Sigmoid colon (tissue), 4 donors: ENCODE measurements around the gene SNIP1.

Experiments used
- EP300 ChIP-seq, 4 donors: sonication (generic); formaldehyde crosslinking; IDR thresholded peaks; one replicate each; pipeline ENCODE4 v1.6.1; 2017; ENCODE audit warnings: antibody characterized with exemption in 4 of 4
- POLR2A ChIP-seq, 2 donors: fragments of 450-650 bp; IDR thresholded peaks; one replicate each; pipeline ENCODE4 v1.6.1; 2016; ENCODE audit warnings: antibody characterized with exemption in 2 of 2, mild to moderate bottlenecking in 2 of 2, moderate library complexity in 2 of 2
- POLR2AphosphoS5 ChIP-seq, 4 donors: sonication (generic); formaldehyde crosslinking; IDR thresholded peaks; one replicate each; pipeline ENCODE4 v1.6.1; 2017; ENCODE audit warnings: antibody characterized with exemption in 4 of 4
- TF ChIP-seq, protein P1 (sequence below), 4 experiments: fragments of 450-650 bp in 3 of 4; fragments of 200-600 bp in 1 of 4; IDR thresholded peaks; one replicate each; pipeline ENCODE4 v1.5.1; 2016 to 2019; ENCODE audit warnings: antibody characterized with exemption in 4 of 4, mild to moderate bottlenecking in 3 of 4, moderate library complexity in 2 of 4

DNA sequence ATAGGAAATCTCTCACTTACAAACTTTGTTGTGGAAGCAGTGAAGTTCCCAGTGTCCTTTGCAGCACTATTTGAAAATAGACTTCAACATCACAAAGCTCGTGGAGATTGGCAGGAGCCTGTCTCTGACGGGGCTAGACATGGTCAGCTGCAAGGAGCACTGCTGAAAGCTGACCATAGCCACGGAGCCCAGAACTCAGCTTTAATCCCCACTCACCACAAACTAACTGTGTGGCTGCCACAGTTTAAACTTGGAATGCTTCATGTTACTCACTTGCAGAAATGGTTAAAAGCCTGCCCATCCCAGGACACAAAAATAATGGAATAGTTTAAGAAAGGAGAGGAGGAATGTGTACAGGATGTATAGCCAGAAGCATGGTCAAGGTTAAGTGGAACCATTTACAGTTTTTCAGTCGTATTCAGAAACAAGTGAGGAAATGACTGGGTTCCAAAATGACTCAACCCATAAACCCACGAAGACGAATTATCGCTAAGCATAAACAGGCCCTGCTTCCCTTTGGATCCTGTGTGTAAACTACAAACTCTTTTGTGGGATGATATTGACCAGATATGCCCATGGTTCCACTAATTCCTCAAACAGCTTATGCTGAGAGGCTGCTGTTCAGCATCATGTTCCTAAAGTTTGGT is 20.9 kb upstream of the SNIP1 start:
- TF ChIP-seq, protein P1, sequence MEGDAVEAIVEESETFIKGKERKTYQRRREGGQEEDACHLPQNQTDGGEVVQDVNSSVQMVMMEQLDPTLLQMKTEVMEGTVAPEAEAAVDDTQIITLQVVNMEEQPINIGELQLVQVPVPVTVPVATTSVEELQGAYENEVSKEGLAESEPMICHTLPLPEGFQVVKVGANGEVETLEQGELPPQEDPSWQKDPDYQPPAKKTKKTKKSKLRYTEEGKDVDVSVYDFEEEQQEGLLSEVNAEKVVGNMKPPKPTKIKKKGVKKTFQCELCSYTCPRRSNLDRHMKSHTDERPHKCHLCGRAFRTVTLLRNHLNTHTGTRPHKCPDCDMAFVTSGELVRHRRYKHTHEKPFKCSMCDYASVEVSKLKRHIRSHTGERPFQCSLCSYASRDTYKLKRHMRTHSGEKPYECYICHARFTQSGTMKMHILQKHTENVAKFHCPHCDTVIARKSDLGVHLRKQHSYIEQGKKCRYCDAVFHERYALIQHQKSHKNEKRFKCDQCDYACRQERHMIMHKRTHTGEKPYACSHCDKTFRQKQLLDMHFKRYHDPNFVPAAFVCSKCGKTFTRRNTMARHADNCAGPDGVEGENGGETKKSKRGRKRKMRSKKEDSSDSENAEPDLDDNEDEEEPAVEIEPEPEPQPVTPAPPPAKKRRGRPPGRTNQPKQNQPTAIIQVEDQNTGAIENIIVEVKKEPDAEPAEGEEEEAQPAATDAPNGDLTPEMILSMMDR (IDR thresholded peaks at IDR 0.05): no peak
- TF ChIP-seq EP300 (IDR thresholded peaks at IDR 0.05): peak in 3 of 4 donors; percentile 43 to 83 (median 53)
- peak; percentile 83 to 98 (median 98) for TF ChIP-seq POLR2AphosphoS5 (IDR thresholded peaks at IDR 0.05)
- TF ChIP-seq POLR2A (IDR thresholded peaks at IDR 0.05): no peak
